CD4-positive, CD25-positive, alpha-beta regulatory T cell (primary cell): ENCODE data around the gene LRRC4C. TPM values are rescaled to one million over a fixed set of nuclear protein-coding genes. Genes with fewer than 3 reads are reported as not detected.

Experiments used
- ATAC-seq, 2 donors: fragments of 150-1000 bp; cut with Tn5 transposase; one replicate each; pipeline ENCODE4 v1.10.0; 2021; ENCODE audit warnings: low read depth in 2 of 2, moderate number of reproducible peaks in 2 of 2, moderate library complexity in 1 of 2
- DNase-seq, 3 donors: peaks; one replicate each; pipeline versions ENCODE4 v3.0.0 to v3.0.0-alpha.2; 2012 to 2022; ENCODE audit warnings: mixed read lengths in 1 of 3
- H3K27ac ChIP-seq: one replicate; pipeline ENCODE4 v1.7.0; 2013; ENCODE audit warnings: mild to moderate bottlenecking, low read length; ENCODE audit not compliant: insufficient read depth, poor library complexity, severe bottlenecking
- H3K27me3 ChIP-seq: one replicate; pipeline ENCODE4 v1.7.0; 2013; ENCODE audit warnings: low read length; ENCODE audit not compliant: control insufficient read depth, insufficient read depth
- H3K36me3 ChIP-seq: one replicate; pipeline ENCODE4 v1.7.0; 2013; ENCODE audit warnings: mild to moderate bottlenecking, low read length, moderate library complexity; ENCODE audit not compliant: control insufficient read depth, insufficient read depth
- H3K4me1 ChIP-seq: 2 replicates; pipeline ENCODE4 v1.7.0; 2013; ENCODE audit warnings: mild to moderate bottlenecking, low read length; ENCODE audit not compliant: insufficient read depth, control insufficient read depth, poor library complexity, severe bottlenecking
- H3K4me3 ChIP-seq: one replicate; pipeline ENCODE4 v1.7.0; 2013; ENCODE audit warnings: low read depth, mild to moderate bottlenecking, low read length, moderate library complexity
- H3K9me3 ChIP-seq, 2 experiments: 1 replicate in 1 of 2; 2 replicates in 1 of 2; pipeline ENCODE4 v1.7.0; 2013; ENCODE audit warnings: low read length in 2 of 2, mild to moderate bottlenecking in 1 of 2, moderate library complexity in 1 of 2; ENCODE audit not compliant: control insufficient read depth in 2 of 2
- H3K27ac Mint-ChIP-seq, 3 donors: one replicate each; pipeline ENCODE4 v1.8.0; 2020 to 2022; ENCODE audit warnings: mild to moderate bottlenecking in 3 of 3, mixed read lengths in 3 of 3, moderate library complexity in 2 of 3
- H3K27me3 Mint-ChIP-seq: one replicate; pipeline ENCODE4 v1.8.0; 2022; ENCODE audit warnings: mild to moderate bottlenecking, mixed read lengths
- H3K36me3 Mint-ChIP-seq: one replicate; pipeline ENCODE4 v1.8.0; 2020; ENCODE audit warnings: mixed read lengths
- H3K4me1 Mint-ChIP-seq, 4 donors: one replicate each; pipeline ENCODE4 v1.8.0; 2020 to 2022; ENCODE audit warnings: mixed read lengths in 4 of 4, mild to moderate bottlenecking in 1 of 4
- H3K4me3 Mint-ChIP-seq, 4 donors: one replicate each; pipeline ENCODE4 v1.8.0; 2020 to 2022; ENCODE audit warnings: mild to moderate bottlenecking in 4 of 4, mixed read lengths in 4 of 4, moderate library complexity in 3 of 4
- H3K9me3 Mint-ChIP-seq, 7 donors: one replicate each; pipeline ENCODE4 v1.8.0; 2020 to 2022; ENCODE audit warnings: mixed read lengths in 7 of 7, mild to moderate bottlenecking in 3 of 7, moderate library complexity in 2 of 7
- polyA plus RNA-seq, 4 donors: library from polyadenylated mRNA; unstranded; fragments of 300-500 nt; fragmentation: Illumina TruSeq; gene quantifications; one replicate each; pipeline ENCODE4 v1.2.3, GENCODE V29; 2021
- total RNA-seq: library from RNA; stranded (reverse); gene quantifications from one replicate; pipeline ENCODE4 v1.2.3, GENCODE V29; 2022

The LRRC4C gene
- total and polyA plus RNA-seq, 5 donors from 2014 or later, result not detected

DNA sequence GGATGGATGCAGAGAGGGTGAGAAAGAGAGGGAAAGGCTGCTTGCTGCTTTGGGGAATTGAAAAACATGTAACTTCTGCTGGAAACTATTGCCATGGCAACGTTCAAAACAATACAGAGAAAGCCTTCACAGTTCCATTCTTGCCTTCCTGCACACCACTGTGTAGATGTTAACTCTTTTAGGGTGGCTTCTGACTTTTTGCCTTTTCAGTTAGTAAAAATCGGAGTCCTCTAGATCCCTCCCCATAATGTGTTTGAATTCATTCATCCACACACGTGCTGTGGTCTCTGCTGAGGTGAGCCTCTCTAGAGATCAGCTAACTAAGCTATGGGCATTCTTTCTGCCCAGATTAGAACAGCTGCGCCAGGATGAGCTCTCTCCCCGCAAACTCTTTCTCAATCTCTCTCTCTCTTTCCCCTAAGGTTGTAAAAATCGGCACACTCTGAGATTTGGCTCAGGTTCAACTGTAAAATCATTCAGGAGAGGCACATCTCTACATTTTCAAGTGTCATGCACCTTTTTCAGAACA is 1178.3 kb downstream of the LRRC4C start:
- Mint-ChIP-seq H3K9me3 (peaks cover 2 to 20% (median 6%) of the 10 kb centered on the region in 7 donors), H3K36me3 (no peaks in the 10 kb centered on the region), H3K4me3 (no peak overlapping the region), H3K27ac (no peak overlapping the region), H3K27me3 (no peaks in the 10 kb centered on the region), H3K4me1 (no peaks in the 10 kb centered on the region)
- Histone ChIP-seq H3K36me3 (no peaks in the 10 kb centered on the region), H3K4me1 (no peaks in the 10 kb centered on the region), H3K27me3 (no peaks in the 10 kb centered on the region), H3K4me3 (no peak overlapping the region), H3K27ac (no peak overlapping the region), H3K9me3 (no peaks in the 10 kb centered on the region)
- ATAC-seq (no peak), DNase-seq (no peak)

- Histone ChIP-seq H3K9me3 (no peaks in the 10 kb centered on the region), H3K36me3 (no peaks in the 10 kb centered on the region), H3K27me3 (no peaks in the 10 kb centered on the region), H3K27ac (no peak overlapping the region), H3K4me3 (no peak overlapping the region), H3K4me1 (no peaks in the 10 kb centered on the region)
- Mint-ChIP-seq H3K9me3 (peaks cover 4 to 25% (median 8%) of the 10 kb centered on the region in 7 donors), H3K27ac (no peak overlapping the region), H3K4me1 (no peaks in the 10 kb centered on the region), H3K4me3 (no peak overlapping the region), H3K36me3 (no peaks in the 10 kb centered on the region), H3K27me3 (no peaks in the 10 kb centered on the region)
- ATAC-seq, result no peak
- no peak for DNase-seq
These were observed 1179.0 kb downstream of the LRRC4C start for GRCh38 chr11:40280159-40281051.

- no peak overlapping the region for H3K27ac ChIP-seq
- H3K27me3 Mint-ChIP-seq, result no peaks in the 10 kb centered on the region
- ATAC-seq, result no peak
- H3K4me1 ChIP-seq, result no peaks in the 10 kb centered on the region
- no peaks in the 10 kb centered on the region for H3K36me3 Mint-ChIP-seq
- H3K27ac Mint-ChIP-seq, result no peak overlapping the region
- H3K9me3 ChIP-seq, result no peaks in the 10 kb centered on the region
- no peak overlapping the region for H3K4me3 ChIP-seq
- DNase-seq, result no peak
- H3K36me3 ChIP-seq, result no peaks in the 10 kb centered on the region
- no peaks in the 10 kb centered on the region for H3K4me1 Mint-ChIP-seq
- peaks cover 3 to 23% (median 10%) of the 10 kb centered on the region in 7 donors for H3K9me3 Mint-ChIP-seq
- no peak overlapping the region for H3K4me3 Mint-ChIP-seq
- H3K27me3 ChIP-seq, result no peaks in the 10 kb centered on the region
These were observed 1182.5 kb downstream of the LRRC4C start for GRCh38 chr11:40276960-40277359.

- H3K4me3 Mint-ChIP-seq, result no peak overlapping the region
- no peaks in the 10 kb centered on the region for H3K4me1 Mint-ChIP-seq
- no peak for ATAC-seq
- DNase-seq, result no peak
- H3K9me3 Mint-ChIP-seq, result peaks cover 3 to 26% (median 5%) of the 10 kb centered on the region in 7 donors
- H3K36me3 ChIP-seq, result no peaks in the 10 kb centered on the region
- no peak overlapping the region for H3K27ac ChIP-seq
- no peak overlapping the region for H3K4me3 ChIP-seq
- H3K9me3 ChIP-seq, result no peaks in the 10 kb centered on the region
- H3K36me3 Mint-ChIP-seq, result no peaks in the 10 kb centered on the region
- H3K4me1 ChIP-seq, result no peaks in the 10 kb centered on the region
- peaks cover 4% of the 10 kb centered on the region for H3K27me3 Mint-ChIP-seq
- no peaks in the 10 kb centered on the region for H3K27me3 ChIP-seq
- H3K27ac Mint-ChIP-seq, result no peak overlapping the region
These were observed 1185.4 kb downstream of the LRRC4C start for GRCh38 chr11:40274017-40274416.

GRCh38 chr11:40273192-40273732 is 1186.2 kb downstream of the LRRC4C start:
- no peaks in the 10 kb centered on the region for H3K36me3 Mint-ChIP-seq
- Histone ChIP-seq H3K4me3 (no peak overlapping the region), H3K4me1 (no peaks in the 10 kb centered on the region), H3K27ac (no peak overlapping the region), H3K36me3 (no peaks in the 10 kb centered on the region), H3K27me3 (no peaks in the 10 kb centered on the region), H3K9me3 (no peaks in the 10 kb centered on the region)
- DNase-seq (no peak), ATAC-seq (no peak)
- H3K27me3 Mint-ChIP-seq, result peaks cover 4% of the 10 kb centered on the region
- no peak overlapping the region for H3K27ac Mint-ChIP-seq
- peaks cover 3 to 26% (median 5%) of the 10 kb centered on the region in 7 donors for H3K9me3 Mint-ChIP-seq
- no peak overlapping the region for H3K4me3 Mint-ChIP-seq
- no peaks in the 10 kb centered on the region for H3K4me1 Mint-ChIP-seq

- DNase-seq (no peak), ATAC-seq (no peak)
- Histone ChIP-seq H3K36me3 (no peaks in the 10 kb centered on the region), H3K27ac (no peak overlapping the region), H3K27me3 (no peaks in the 10 kb centered on the region), H3K9me3 (no peaks in the 10 kb centered on the region), H3K4me1 (no peaks in the 10 kb centered on the region), H3K4me3 (no peak overlapping the region)
- Mint-ChIP-seq H3K4me1 (no peaks in the 10 kb centered on the region), H3K27ac (no peak overlapping the region), H3K27me3 (peaks cover 4% of the 10 kb centered on the region), H3K9me3 (peaks cover 1 to 22% (median 6%) of the 10 kb centered on the region in 7 donors), H3K4me3 (no peak overlapping the region), H3K36me3 (no peaks in the 10 kb centered on the region)
These were observed 1188.1 kb downstream of the LRRC4C start for GRCh38 chr11:40271361-40271760.

GRCh38 chr11:40269865-40270264 is 1189.6 kb downstream of the LRRC4C start:
- peaks cover 2 to 23% (median 4%) of the 10 kb centered on the region in 7 donors for H3K9me3 Mint-ChIP-seq
- Histone ChIP-seq H3K9me3 (no peaks in the 10 kb centered on the region), H3K36me3 (no peaks in the 10 kb centered on the region), H3K27me3 (no peaks in the 10 kb centered on the region), H3K4me1 (no peaks in the 10 kb centered on the region), H3K27ac (no peak overlapping the region), H3K4me3 (no peak overlapping the region)
- H3K27ac Mint-ChIP-seq, result no peak overlapping the region
- ATAC-seq, result no peak
- no peaks in the 10 kb centered on the region for H3K4me1 Mint-ChIP-seq
- no peak overlapping the region for H3K4me3 Mint-ChIP-seq
- peaks cover 4% of the 10 kb centered on the region for H3K27me3 Mint-ChIP-seq
- DNase-seq, result no peak
- no peaks in the 10 kb centered on the region for H3K36me3 Mint-ChIP-seq
